ENCODE measurements around the gene STARD9.
"Not testable (repeated sequence)": the region's sequence is repeated elsewhere in the genome, so short reads cannot be mapped to it uniquely, and the experiment has no call there.

STARD9 gene

GRCh38 chr15:42575188-42576039, at the start of gene STARD9:
STARD9 (plus strand) TSS chr15:42575606; CDS start chr15:42575716, 110 bp downstream.
- DNase-seq (ENCODE audit: low read depth in 1 of 2, low spot score in 1 of 2) = peak; percentile 86 to 90

- DNase-seq (ENCODE audit: low read depth in 1 of 2, low spot score in 1 of 2) = no peak
Measured at GRCh38 chr15:42528970-42529369, 46.4 kb upstream of the STARD9 start.

DNA sequence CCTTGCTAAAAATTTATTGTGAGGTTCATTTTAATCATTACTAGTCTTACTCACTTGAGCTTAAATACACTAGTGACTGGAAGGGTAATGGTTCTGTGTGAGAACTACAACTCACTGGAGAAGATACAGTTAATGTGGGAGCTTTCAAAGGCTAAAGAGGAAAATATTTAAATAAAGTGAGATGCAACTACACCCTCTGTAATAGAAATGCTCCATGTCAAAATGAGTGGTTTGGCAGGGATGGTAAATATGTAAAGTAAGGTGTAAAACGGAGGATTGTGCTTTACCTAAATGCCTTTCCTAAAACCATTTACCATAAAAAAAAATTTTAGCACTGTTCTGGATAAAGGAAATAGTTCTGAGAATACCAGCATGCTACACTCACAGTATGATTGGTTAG, 42.2 kb upstream of the STARD9 start:
- no peak for DNase-seq (ENCODE audit: low read depth in 1 of 2, low spot score in 1 of 2)

DNA sequence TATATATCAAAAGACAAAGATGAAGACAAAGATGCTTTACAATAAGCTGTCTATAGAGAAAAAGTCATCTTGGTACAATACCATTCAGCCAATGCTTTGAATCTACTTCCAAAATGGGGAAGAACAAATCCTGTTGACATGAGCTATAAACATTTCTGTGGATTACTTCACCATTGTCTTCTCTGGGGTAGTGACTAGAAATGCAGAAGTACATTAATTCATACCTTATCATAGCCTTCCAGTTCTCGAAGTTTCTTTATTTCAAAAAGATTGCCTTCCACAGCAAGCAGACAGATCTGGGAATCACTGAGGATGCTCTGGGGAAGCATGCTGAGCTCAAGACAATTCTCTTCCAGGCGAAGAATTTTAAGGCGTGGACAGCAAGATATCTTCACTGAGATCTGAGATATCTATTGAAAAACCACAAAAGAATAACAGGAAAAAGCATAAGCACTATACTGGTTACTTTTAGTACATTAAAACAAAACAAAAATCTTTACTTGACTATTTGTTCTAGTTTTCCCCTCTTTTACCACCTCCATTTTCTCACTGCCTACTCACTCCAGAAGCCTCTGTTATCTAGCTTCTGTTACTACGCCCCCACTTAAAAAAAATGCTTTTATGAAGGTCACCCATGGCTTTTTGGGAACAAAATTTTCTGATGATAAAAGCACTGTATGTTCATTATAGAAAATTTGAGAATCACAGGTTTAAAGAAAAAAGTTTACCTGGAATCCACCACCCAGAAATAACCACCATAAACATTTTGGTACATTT, 30.4 kb upstream of the STARD9 start:
- no peak for DNase-seq (ENCODE audit: low read depth in 1 of 2, low spot score in 1 of 2)

GRCh38 chr15:42547918-42548248, 27.5 kb upstream of the STARD9 start:
- DNase-seq (ENCODE audit: low read depth in 1 of 2, low spot score in 1 of 2) = no peak

GRCh38 chr15:42548249-42549031, 27.0 kb upstream of the STARD9 start, which contains the start of the genes HAUS2 and LRRC57:
HAUS2 (plus strand) TSS chr15:42548838; CDS start chr15:42548873, 35 bp downstream.
LRRC57 (minus strand) TSS chr15:42548793; CDS start chr15:42548434, 359 bp downstream.
- peak; percentile 73 to 82 for DNase-seq (ENCODE audit: low read depth in 1 of 2, low spot score in 1 of 2)

DNA sequence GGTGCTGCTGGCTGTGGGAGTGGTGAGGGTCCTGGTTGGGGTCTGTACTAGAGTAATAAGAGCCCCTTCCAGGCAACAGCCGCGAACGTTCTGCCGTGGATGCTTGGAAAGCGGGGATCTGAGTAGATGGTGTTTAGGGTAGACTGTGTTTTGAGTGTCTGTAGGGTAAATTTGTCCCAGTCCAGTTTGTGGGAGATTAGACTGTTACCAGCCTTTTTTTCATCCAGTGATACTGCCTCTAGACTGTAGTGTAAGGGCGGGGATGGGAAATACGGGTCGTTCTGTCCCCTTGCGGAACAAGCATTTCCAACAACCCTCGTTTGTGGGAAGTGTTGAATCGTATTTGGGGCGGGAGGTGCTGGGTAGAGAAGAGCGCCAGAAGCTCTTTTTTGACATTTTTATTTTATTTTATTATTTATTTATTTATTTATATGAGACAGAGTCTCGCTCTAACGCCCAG, 26.3 kb upstream of the STARD9 start:
- DNase-seq (ENCODE audit: low read depth in 1 of 2, low spot score in 1 of 2) = no peak

- DNase-seq (ENCODE audit: low read depth in 1 of 2, low spot score in 1 of 2) = no peak
Measured at GRCh38 chr15:42549741-42550392, 25.5 kb upstream of the STARD9 start.

- DNase-seq (ENCODE audit: low read depth in 1 of 2, low spot score in 1 of 2) = no peak
Measured at GRCh38 chr15:42553554-42553953, 21.9 kb upstream of the STARD9 start.

DNA sequence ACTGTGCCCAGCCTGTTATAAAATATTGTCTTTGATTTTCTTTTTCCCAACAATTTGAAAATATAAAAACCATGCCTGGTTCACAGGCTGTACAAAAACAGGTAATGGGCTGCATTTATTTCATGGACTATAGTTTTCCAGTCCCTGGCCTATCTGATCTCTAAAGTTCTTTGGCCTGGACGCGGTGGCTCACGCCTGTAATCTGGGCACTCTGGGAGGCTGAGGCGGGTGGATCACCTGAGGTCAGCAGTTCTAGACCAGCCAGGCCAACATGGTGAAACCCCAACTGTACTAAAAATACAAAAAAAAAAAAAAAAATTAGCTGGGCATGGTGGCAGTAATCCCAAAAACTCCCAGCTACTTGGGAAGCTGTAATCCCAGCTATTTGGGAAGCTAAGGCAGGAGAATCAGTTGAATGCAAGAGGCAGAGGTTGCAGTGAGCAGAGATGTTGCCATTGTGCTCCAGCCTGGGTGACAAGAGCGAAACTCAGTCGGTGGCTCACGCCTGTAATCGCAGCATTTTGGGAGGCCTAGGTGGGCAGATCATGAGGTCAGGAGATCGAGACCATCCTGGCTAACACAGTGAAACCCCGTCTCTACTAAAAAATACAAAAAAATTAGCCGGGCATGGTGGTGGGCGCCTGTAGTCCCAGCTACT, 18.7 kb upstream of the STARD9 start:
- DNase-seq (ENCODE audit: low read depth in 1 of 2, low spot score in 1 of 2) = not testable (repeated sequence)

DNA sequence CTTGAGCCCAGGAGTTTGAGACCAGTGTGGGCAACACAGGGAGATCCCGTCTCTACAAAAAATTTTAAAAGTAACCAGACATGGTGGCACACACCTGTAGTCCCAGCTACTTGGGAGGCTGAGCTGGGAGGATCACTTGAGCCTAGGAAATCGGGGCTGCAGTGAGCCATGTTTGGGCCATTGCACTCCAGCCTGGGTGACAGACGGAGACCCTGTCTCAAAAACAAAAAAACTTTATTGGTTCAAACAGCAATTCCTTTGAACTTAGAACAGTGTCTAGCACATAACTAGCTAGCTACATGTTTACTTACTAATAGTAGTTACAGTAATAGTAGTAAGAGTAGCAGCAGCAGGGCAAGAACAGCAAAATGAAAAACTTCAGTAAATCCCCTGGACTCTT, 16.7 kb upstream of the STARD9 start:
- DNase-seq (ENCODE audit: low read depth in 1 of 2, low spot score in 1 of 2) = no peak

- DNase-seq (ENCODE audit: low read depth in 1 of 2, low spot score in 1 of 2) = no peak
Measured at GRCh38 chr15:42576040-42576594, 711 bp downstream of the STARD9 start.

- no peak for DNase-seq (ENCODE audit: low read depth in 1 of 2, low spot score in 1 of 2)
Measured at GRCh38 chr15:42576776-42577175, 1.4 kb downstream of the STARD9 start.

DNA sequence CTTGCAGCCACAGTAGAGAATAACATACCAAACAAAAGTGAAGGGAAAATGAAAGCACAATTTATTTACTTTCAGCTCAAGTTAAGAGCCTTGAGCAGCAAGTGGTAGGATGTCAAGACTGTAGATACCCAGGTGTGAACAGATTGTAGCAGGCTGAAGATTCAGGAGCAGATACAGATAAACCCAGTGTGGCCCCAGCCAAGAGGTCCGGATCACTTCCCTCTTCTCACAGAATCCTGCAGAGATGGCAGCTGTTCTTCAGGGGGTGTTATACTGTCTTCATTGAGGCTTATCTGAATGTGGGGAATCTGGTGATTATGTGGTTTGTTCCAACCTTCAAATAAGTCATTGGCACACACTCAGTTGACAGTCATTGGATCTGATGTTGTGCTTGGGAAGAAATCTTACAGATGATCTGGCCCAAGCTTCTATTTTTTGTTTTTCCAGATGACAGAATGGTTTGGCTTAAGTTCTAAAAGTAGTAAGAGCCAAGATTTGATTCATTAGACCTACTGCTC, 2.2 kb downstream of the STARD9 start:
- DNase-seq (ENCODE audit: low read depth in 1 of 2, low spot score in 1 of 2) = no peak

- DNase-seq (ENCODE audit: low read depth in 1 of 2, low spot score in 1 of 2) = no peak
Measured at GRCh38 chr15:42578984-42579537, 3.7 kb downstream of the STARD9 start.

GRCh38 chr15:42581272-42581730, 5.9 kb downstream of the STARD9 start:
- DNase-seq (ENCODE audit: low read depth in 1 of 2, low spot score in 1 of 2) = peak; percentile 63

- DNase-seq (ENCODE audit: low read depth in 1 of 2, low spot score in 1 of 2) = no peak
Measured at GRCh38 chr15:42582569-42583375, 7.4 kb downstream of the STARD9 start.

GRCh38 chr15:42584031-42584765, 8.8 kb downstream of the STARD9 start:
- no peak for DNase-seq (ENCODE audit: low read depth in 1 of 2, low spot score in 1 of 2)
